Upper lobe of left lung (tissue), 6 donors: ENCODE results near the gene TLR9. TPM values are rescaled to one million over a fixed set of nuclear protein-coding genes. Genes with fewer than 3 reads are reported as not detected.

Source experiments
- ATAC-seq, 2 donors: fragments of 200-7000 bp; cut with Tn5 transposase; one replicate each; pipeline ENCODE4 v1.9.1; 2022; ENCODE audit warnings: mild to moderate bottlenecking in 2 of 2, moderate library complexity in 2 of 2; ENCODE audit not compliant: low FRiP score in 2 of 2
- DNase-seq, 2 donors: peaks; one replicate each; pipeline ENCODE4 v3.0.0-alpha.2; 2019 to 2020
- H3K27ac ChIP-seq, 4 donors: fragments of 200-600 bp; sonication (generic); one replicate each; pipeline ENCODE4 v1.5.1; 2016 to 2019
- H3K27me3 ChIP-seq, 4 donors: fragments of 200-600 bp; sonication (generic); one replicate each; pipeline ENCODE4 v1.5.1; 2017 to 2019
- H3K36me3 ChIP-seq, 4 donors: fragments of 200-600 bp; sonication (generic); one replicate each; pipeline ENCODE4 v1.5.1; 2016 to 2019
- H3K4me1 ChIP-seq, 4 donors: fragments of 200-600 bp; sonication (generic); one replicate each; pipeline ENCODE4 v1.5.1; 2018 to 2019
- H3K4me3 ChIP-seq, 4 donors: fragments of 200-600 bp; sonication (generic); one replicate each; pipeline ENCODE4 v1.5.1; 2017 to 2019; ENCODE audit warnings: mild to moderate bottlenecking in 2 of 4, moderate library complexity in 1 of 4
- H3K9me3 ChIP-seq, 4 donors: fragments of 200-600 bp; sonication (generic); one replicate each; pipeline ENCODE4 v1.5.1; 2018 to 2019
- EP300 ChIP-seq, 4 donors: sonication (generic); formaldehyde crosslinking; IDR thresholded peaks; one replicate each; pipeline ENCODE4 v1.5.1; 2017; ENCODE audit warnings: antibody characterized with exemption in 4 of 4, control low read depth in 2 of 4
- POLR2A ChIP-seq, 4 donors: fragments of 450-650 bp; IDR thresholded peaks; one replicate each; pipeline ENCODE4 v1.5.1; 2016 to 2017; ENCODE audit warnings: antibody characterized with exemption in 4 of 4, mild to moderate bottlenecking in 2 of 4
- POLR2AphosphoS5 ChIP-seq, 2 donors: sonication (generic); formaldehyde crosslinking; IDR thresholded peaks; one replicate each; pipeline ENCODE4 v1.5.1; 2017; ENCODE audit warnings: antibody characterized with exemption in 2 of 2
- WGBS, 2 donors: methylation state at CpG; one replicate each; pipeline ENCODE4 v1.1.5; 2017 to 2018; 5-methylcytosine and 5-hydroxymethylcytosine counted together
- total RNA-seq, 6 donors: library from RNA; depleted of rRNA in 4 of 6; stranded (reverse); fragments of >200 nt in 4 of 6; gene quantifications; one replicate each; pipeline versions ENCODE4 v1.1.0 to v1.2.1, GENCODE V29; 2016 to 2021
- TF ChIP-seq, protein P1 (sequence below), 6 experiments: fragments of 450-650 bp in 4 of 6; fragments of 200-600 bp in 2 of 6; sonication (generic) in 2 of 6; IDR thresholded peaks; one replicate each; pipeline ENCODE4 v1.5.1; 2016 to 2019; ENCODE audit warnings: antibody characterized with exemption in 6 of 6
- donor health status: DM: no; HTN: no; CAD: no; lungs with moderate emphysema.
- donor health status: DM: no; HTN: yes; CAD: no; lungs with severe emphysema.

TLR9 gene
- total RNA-seq, 6 donors from 2014 or later = 0.29 to 1.1 TPM; not detected in 4

DNA sequence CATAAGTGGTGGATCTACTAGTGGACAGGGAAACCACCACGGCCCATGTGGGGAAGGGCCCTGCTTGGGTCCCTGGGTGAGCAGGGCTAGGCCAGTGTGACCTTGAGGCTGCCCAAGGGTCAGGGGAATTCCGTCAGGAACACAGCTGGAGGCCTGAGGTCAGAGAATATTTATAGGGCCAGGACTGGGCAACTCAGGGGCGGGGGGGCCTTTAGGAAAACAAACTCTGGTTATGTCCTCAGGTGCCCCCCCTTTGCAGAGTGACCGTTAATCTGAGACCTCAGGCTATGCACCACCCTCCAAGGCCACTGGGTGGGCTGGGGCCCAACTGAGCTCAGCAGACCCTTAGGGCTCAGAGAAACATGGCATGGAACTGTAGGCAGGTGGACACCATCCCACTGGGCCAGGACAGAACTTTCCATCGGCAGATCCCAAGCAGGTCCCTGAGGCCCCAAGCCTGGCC, 11.0 kb upstream of the TLR9 start:
- 79 to 82% methylated on average over 4 to 5 of the region's 5 CpGs for WGBS, 2 donors
- H3K4me3 ChIP-seq = no peak overlapping the region
- peak overlapping the region in 3 of 4 donors; percentile 92 to 95 (median 92) for H3K27ac ChIP-seq
- peaks cover 0 to 33% (median 23%) of the 10 kb centered on the region in 4 donors for H3K36me3 ChIP-seq
- no peaks in the 10 kb centered on the region for H3K9me3 ChIP-seq
- peaks cover 30 to 62% (median 47%) of the 10 kb centered on the region in 4 donors for H3K4me1 ChIP-seq
- TF ChIP-seq POLR2AphosphoS5 (IDR thresholded peaks at IDR 0.05) = no peak
- TF ChIP-seq, protein P1, sequence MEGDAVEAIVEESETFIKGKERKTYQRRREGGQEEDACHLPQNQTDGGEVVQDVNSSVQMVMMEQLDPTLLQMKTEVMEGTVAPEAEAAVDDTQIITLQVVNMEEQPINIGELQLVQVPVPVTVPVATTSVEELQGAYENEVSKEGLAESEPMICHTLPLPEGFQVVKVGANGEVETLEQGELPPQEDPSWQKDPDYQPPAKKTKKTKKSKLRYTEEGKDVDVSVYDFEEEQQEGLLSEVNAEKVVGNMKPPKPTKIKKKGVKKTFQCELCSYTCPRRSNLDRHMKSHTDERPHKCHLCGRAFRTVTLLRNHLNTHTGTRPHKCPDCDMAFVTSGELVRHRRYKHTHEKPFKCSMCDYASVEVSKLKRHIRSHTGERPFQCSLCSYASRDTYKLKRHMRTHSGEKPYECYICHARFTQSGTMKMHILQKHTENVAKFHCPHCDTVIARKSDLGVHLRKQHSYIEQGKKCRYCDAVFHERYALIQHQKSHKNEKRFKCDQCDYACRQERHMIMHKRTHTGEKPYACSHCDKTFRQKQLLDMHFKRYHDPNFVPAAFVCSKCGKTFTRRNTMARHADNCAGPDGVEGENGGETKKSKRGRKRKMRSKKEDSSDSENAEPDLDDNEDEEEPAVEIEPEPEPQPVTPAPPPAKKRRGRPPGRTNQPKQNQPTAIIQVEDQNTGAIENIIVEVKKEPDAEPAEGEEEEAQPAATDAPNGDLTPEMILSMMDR (IDR thresholded peaks at IDR 0.05) = peak in 1 of 6 experiments; percentile 15
- H3K27me3 ChIP-seq = no peaks in the 10 kb centered on the region
- ATAC-seq (no peak), DNase-seq (peak in 1 of 2 donors; percentile 20)

DNA sequence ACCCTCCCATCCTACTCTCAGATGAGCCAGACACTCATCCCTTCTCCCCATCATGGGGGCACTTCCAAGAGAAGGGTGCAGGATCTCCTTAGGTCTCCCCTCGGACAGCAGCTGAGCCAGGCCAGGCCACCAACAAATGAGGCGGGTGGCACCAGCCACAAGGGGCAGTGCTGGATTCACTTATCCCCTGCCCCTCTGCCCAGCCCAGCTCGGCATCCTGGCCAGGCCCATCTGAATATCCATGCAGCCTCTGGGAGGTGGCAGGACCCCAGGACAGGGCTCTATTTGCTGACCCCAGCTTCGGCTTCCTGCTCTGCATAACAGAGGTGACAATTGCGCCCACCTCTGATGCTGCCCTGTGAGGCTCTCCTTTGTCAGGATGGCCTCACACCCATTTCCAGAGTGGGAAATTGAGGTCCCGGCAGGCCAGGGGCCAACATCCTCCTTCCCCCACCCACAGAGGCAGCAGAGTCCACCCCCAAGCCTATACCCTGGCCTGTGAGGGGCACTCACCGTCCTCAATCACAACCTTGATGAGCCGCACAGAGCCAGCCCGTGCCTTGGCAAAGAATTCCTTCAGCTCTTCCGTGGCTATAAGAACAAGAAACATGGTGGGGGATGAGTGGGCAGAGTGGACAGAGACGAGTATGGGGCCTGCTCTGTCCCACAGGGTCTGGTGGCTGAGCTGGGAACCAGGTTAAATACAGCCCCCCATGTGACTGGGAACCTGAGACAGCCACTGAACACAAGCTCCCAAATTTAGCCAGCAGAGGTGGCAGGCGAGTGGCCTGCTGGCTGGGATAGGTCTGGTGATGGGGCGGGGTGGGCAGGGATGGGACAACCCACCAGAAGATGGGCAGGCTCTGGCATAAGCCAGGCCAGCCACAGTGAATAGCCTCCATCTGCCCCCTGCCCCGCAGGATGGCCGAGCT, 9.3 kb upstream of the TLR9 start:
- 88 to 93% methylated on average over 13 to 14 of the region's 15 CpGs for WGBS, 2 donors
- no peak overlapping the region for H3K27ac ChIP-seq
- no peak for TF ChIP-seq EP300 (IDR thresholded peaks at IDR 0.05)
- no peaks in the 10 kb centered on the region for H3K27me3 ChIP-seq
- DNase-seq = peak in 1 of 2 donors; percentile 20
- peaks cover 23 to 51% (median 36%) of the 10 kb centered on the region in 4 donors for H3K4me1 ChIP-seq
- no peaks in the 10 kb centered on the region for H3K9me3 ChIP-seq
- H3K36me3 ChIP-seq = peaks cover 14 to 50% (median 40%) of the 10 kb centered on the region in 4 donors
- no peak for ATAC-seq
- no peak overlapping the region for H3K4me3 ChIP-seq

DNA sequence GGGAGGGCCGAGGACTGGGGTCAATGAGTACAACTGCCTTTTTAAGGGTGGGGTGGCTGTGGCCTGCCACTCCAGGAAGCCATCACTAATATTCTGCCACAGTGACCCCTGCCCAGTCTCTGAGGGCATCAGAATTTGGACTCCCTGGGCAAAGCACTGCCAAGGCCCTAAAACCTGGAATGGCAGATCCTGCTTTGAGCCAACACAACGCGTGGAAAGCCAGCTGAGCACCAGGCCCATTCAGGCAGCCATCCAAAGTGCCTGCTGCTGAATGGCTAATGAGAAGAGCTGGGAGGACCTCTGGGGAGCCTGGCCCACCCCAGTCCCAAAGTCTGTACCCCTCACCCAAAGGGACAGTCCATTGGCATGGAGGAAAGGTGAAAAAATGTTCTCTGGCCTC, 8.5 kb upstream of the TLR9 start:
- H3K27ac ChIP-seq = no peak overlapping the region
- no peak for ATAC-seq
- H3K27me3 ChIP-seq = no peaks in the 10 kb centered on the region
- H3K4me3 ChIP-seq = no peak overlapping the region
- WGBS, 2 donors = 76 to 95% methylated on average over 3 of the region's 3 CpGs
- TF ChIP-seq, protein P1 (IDR thresholded peaks at IDR 0.05) = no peak
- DNase-seq = peak in 1 of 2 donors; percentile 19
- H3K4me1 ChIP-seq = peaks cover 22 to 46% (median 33%) of the 10 kb centered on the region in 4 donors
- H3K36me3 ChIP-seq = peaks cover 21 to 58% (median 48%) of the 10 kb centered on the region in 4 donors
- H3K9me3 ChIP-seq = no peaks in the 10 kb centered on the region

DNA sequence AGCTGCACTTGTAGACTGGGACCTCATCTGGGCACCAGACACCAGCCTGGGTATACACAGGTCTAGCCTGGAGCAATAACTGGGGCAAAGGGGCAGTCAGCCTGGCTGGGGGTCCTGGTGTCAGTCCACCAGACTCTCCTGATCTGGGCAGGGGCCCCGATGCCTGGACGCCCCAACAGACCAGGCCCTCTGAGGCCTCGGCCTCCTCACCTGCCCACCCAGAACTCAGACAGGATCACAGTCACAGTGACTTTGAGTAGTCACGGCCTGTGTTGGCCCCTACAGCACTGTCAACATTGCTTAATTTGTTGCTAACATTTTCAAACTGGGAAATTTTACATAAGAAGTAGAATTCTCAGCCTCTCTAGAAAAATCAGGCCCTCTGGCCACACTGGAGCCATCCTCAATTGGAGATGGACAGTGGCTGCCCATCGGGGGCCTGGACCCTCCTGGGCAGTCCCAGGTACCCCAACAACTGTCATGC, 7.7 kb upstream of the TLR9 start:
- ATAC-seq (no peak), DNase-seq (peak in 1 of 2 donors; percentile 15)
- H3K4me3 ChIP-seq = no peak overlapping the region
- H3K36me3 ChIP-seq = peaks cover 21 to 66% (median 54%) of the 10 kb centered on the region in 4 donors
- 92 to 93% methylated on average over 2 to 5 of the region's 5 CpGs for WGBS, 2 donors
- H3K27me3 ChIP-seq = no peaks in the 10 kb centered on the region
- H3K27ac ChIP-seq = no peak overlapping the region
- peaks cover 19 to 40% (median 30%) of the 10 kb centered on the region in 4 donors for H3K4me1 ChIP-seq
- TF ChIP-seq, protein P1 (IDR thresholded peaks at IDR 0.05) = no peak
- no peak for TF ChIP-seq EP300 (IDR thresholded peaks at IDR 0.05)
- TF ChIP-seq POLR2A (IDR thresholded peaks at IDR 0.05) = no peak
- no peak for TF ChIP-seq POLR2AphosphoS5 (IDR thresholded peaks at IDR 0.05)
- H3K9me3 ChIP-seq = no peaks in the 10 kb centered on the region

DNA sequence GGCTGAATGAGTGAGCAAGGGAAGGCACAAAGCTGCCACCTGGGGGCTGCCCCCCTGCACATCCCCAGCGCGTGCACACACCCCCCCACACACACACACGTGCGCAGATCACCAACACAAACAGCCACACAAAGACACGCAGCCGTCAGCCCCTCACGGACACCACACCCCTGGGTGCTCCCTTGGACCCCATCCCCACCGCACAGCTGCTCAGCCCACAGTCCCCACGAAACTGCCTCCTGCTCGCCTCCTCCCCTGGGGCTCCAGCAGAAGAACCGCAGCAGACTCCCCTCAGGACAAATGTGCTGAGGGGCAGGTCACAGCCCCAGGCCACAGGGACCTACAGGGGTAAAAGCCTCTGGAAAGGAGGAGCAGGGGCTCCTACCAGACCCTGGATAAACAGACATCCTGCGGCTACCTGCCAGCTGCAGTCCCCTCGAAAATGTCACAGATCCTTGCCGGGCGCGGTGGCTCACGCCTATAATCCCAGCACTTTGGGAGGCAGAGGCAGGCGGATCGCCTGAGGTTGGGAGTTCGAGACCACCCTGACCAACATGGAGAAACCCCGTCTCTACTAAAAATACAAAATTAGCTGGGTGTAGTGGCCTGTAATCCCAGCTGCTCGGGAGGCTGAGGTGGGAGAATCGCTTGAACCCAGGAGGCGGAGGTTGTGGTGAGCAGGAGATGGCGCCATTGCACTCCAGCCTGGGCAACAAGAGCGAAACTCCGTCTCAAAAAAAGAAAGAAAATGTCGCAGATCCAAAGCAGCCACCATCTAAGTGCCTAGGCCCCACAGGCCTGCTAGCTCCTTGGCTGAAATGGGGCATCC, 7.0 kb upstream of the TLR9 start:
- Histone ChIP-seq H3K9me3 (no peaks in the 10 kb centered on the region), H3K27me3 (no peaks in the 10 kb centered on the region), H3K27ac (no peak overlapping the region), H3K4me1 (peaks cover 13 to 33% (median 24%) of the 10 kb centered on the region in 4 donors), H3K36me3 (peaks cover 21 to 73% (median 57%) of the 10 kb centered on the region in 4 donors), H3K4me3 (no peak overlapping the region)
- TF ChIP-seq, protein P1 (IDR thresholded peaks at IDR 0.05) = no peak
- TF ChIP-seq POLR2AphosphoS5 (IDR thresholded peaks at IDR 0.05) = no peak
- TF ChIP-seq EP300 (IDR thresholded peaks at IDR 0.05) = no peak
- TF ChIP-seq POLR2A (IDR thresholded peaks at IDR 0.05) = no peak
- ATAC-seq (no peak), DNase-seq (peak in 1 of 2 donors; percentile 18)
- WGBS, 2 donors = 92% methylated on average over 14 to 26 of the region's 28 CpGs
